H9 (cell line): ENCODE measurements around the gene PATL2. TPM values are rescaled to one million over a fixed set of nuclear protein-coding genes. Genes with fewer than 3 reads are reported as not detected.

Experiments used
- DNase-seq: peaks from one replicate; pipeline ENCODE4 v3.0.0-alpha.2; 2017
- H2AFZ ChIP-seq: one replicate; pipeline ENCODE4 v1.6.1; 2013; ENCODE audit warnings: mild to moderate bottlenecking, low read length, control low read depth, moderate library complexity
- H2AK5ac ChIP-seq: 2 replicates; pipeline ENCODE4 v1.6.1; 2013; ENCODE audit warnings: low read length, control low read depth, mixed read lengths; ENCODE audit not compliant: insufficient read length
- H2BK120ac ChIP-seq: one replicate; pipeline ENCODE4 v1.6.1; 2013; ENCODE audit warnings: low read depth, mild to moderate bottlenecking, low read length, control low read depth, inconsistent platforms; ENCODE audit not compliant: poor library complexity, severe bottlenecking
- H2BK12ac ChIP-seq: 2 replicates; pipeline ENCODE4 v1.6.1; 2013; ENCODE audit warnings: low read length, control low read depth, mixed read lengths, low read depth; ENCODE audit not compliant: insufficient read length
- H2BK15ac ChIP-seq: 2 replicates; pipeline ENCODE4 v1.6.1; 2013; ENCODE audit warnings: low read depth, low read length, control low read depth
- H2BK20ac ChIP-seq: one replicate; pipeline ENCODE4 v1.6.1; 2013; ENCODE audit warnings: low read depth, mild to moderate bottlenecking, low read length, control low read depth, inconsistent platforms; ENCODE audit not compliant: poor library complexity, severe bottlenecking
- H2BK5ac ChIP-seq: 2 replicates; pipeline ENCODE4 v1.6.1; 2013; ENCODE audit warnings: low read length, control low read depth, mixed read lengths; ENCODE audit not compliant: insufficient read length
- H3K14ac ChIP-seq: 2 replicates; pipeline ENCODE4 v1.6.1; 2013; ENCODE audit warnings: low read length, control low read depth; ENCODE audit not compliant: insufficient read depth
- H3K18ac ChIP-seq: 2 replicates; pipeline ENCODE4 v1.6.1; 2013; ENCODE audit warnings: low read depth, mild to moderate bottlenecking, mixed read lengths, low read length, control low read depth; ENCODE audit not compliant: insufficient read length
- H3K23ac ChIP-seq: 2 replicates; pipeline ENCODE4 v1.6.1; 2013; ENCODE audit warnings: low read length, control low read depth, mixed read lengths, low read depth; ENCODE audit not compliant: insufficient read length
- H3K23me2 ChIP-seq: 2 replicates; pipeline ENCODE4 v1.6.1; 2013; ENCODE audit warnings: low read depth, mild to moderate bottlenecking, mixed read lengths, low read length, control low read depth; ENCODE audit not compliant: insufficient read length, poor library complexity, severe bottlenecking
- H3K27ac ChIP-seq: 2 replicates; pipeline ENCODE4 v1.5.1; 2013; ENCODE audit warnings: low read length, control low read depth, mixed read lengths, low read depth; ENCODE audit not compliant: insufficient read length
- H3K27me3 ChIP-seq: 2 replicates; pipeline ENCODE4 v1.6.1; 2013; ENCODE audit warnings: low read length, control low read depth, inconsistent platforms; ENCODE audit not compliant: insufficient read depth
- H3K4ac ChIP-seq: 2 replicates; pipeline ENCODE4 v1.6.1; 2013; ENCODE audit warnings: low read depth, mild to moderate bottlenecking, control low read depth, inconsistent platforms, low read length, moderate library complexity
- H3K4me1 ChIP-seq: 2 replicates; pipeline ENCODE4 v1.6.1; 2013; ENCODE audit warnings: low read length, control low read depth, inconsistent platforms; ENCODE audit not compliant: insufficient read depth
- H3K4me2 ChIP-seq: 2 replicates; pipeline ENCODE4 v1.6.1; 2013; ENCODE audit warnings: low read length, control low read depth, mixed read lengths; ENCODE audit not compliant: insufficient read length, insufficient read depth
- H3K56ac ChIP-seq: 2 replicates; pipeline ENCODE4 v1.6.1; 2013; ENCODE audit warnings: low read depth, mild to moderate bottlenecking, mixed read lengths, low read length, control low read depth; ENCODE audit not compliant: insufficient read length
- H3K79me1 ChIP-seq: 2 replicates; pipeline ENCODE4 v1.6.1; 2013; ENCODE audit warnings: low read depth, mild to moderate bottlenecking, moderate library complexity, low read length, control low read depth, inconsistent platforms; ENCODE audit not compliant: insufficient read depth, poor library complexity, severe bottlenecking
- H3K79me2 ChIP-seq: 2 replicates; pipeline ENCODE4 v1.6.1; 2013; ENCODE audit warnings: low read length, control low read depth, inconsistent platforms; ENCODE audit not compliant: insufficient read depth
- H3K9ac ChIP-seq: 2 replicates; pipeline ENCODE4 v1.6.1; 2013; ENCODE audit warnings: low read length, control low read depth, mixed read lengths; ENCODE audit not compliant: insufficient read length; ENCODE audit errors: extremely low read depth
- H3K9me3 ChIP-seq: one replicate; pipeline ENCODE4 v1.6.1; 2013; ENCODE audit warnings: low read depth, low read length, inconsistent platforms; ENCODE audit not compliant: control insufficient read depth
- H3T11ph ChIP-seq: one replicate; pipeline ENCODE4 v1.6.1; 2013; ENCODE audit warnings: mild to moderate bottlenecking, low read length, control low read depth, inconsistent platforms
- H4K20me1 ChIP-seq: one replicate; pipeline ENCODE4 v1.6.1; 2013; ENCODE audit not compliant: control insufficient read depth, insufficient read length, insufficient read depth
- H4K5ac ChIP-seq: 2 replicates; pipeline ENCODE4 v1.6.1; 2013; ENCODE audit warnings: low read depth, mild to moderate bottlenecking, mixed read lengths, low read length, control low read depth; ENCODE audit not compliant: insufficient read length
- H4K8ac ChIP-seq: replicated peaks from 2 replicates; pipeline ENCODE4 v1.6.1; 2013; ENCODE audit warnings: low read length, control low read depth, mixed read lengths, low read depth; ENCODE audit not compliant: insufficient read length
- H4K91ac ChIP-seq: 2 replicates; pipeline ENCODE4 v1.6.1; 2013; ENCODE audit warnings: low read depth, mild to moderate bottlenecking, moderate library complexity, mixed read lengths, low read length, control low read depth; ENCODE audit not compliant: insufficient read length
- H3K27ac Mint-ChIP-seq, 3 experiments: 2 replicates in 2 of 3; 3 replicates in 1 of 3; pipeline ENCODE4 v1.8.0; 2020 to 2021; ENCODE audit warnings: mixed read lengths in 3 of 3, mild to moderate bottlenecking in 1 of 3, moderate library complexity in 1 of 3
- H3K27me3 Mint-ChIP-seq: 2 replicates; pipeline ENCODE4 v1.8.0; 2021; ENCODE audit warnings: low read depth, mild to moderate bottlenecking, moderate library complexity, mixed read lengths
- H3K36me3 Mint-ChIP-seq, 3 experiments: 2 replicates in 2 of 3; 3 replicates in 1 of 3; pipeline ENCODE4 v1.8.0; 2020 to 2021; ENCODE audit warnings: low read depth in 3 of 3, mixed read lengths in 3 of 3; ENCODE audit not compliant: insufficient read depth in 1 of 3
- H3K4me1 Mint-ChIP-seq, 2 experiments: 2 replicates each; pipeline ENCODE4 v1.8.0; 2020; ENCODE audit warnings: mixed read lengths in 2 of 2
- H3K4me3 Mint-ChIP-seq, 2 experiments: 2 replicates in 1 of 2; 3 replicates in 1 of 2; pipeline ENCODE4 v1.8.0; 2020 to 2021; ENCODE audit warnings: mild to moderate bottlenecking in 2 of 2, mixed read lengths in 2 of 2, moderate library complexity in 1 of 2
- H3K9me3 Mint-ChIP-seq, 2 experiments: 2 replicates in 1 of 2; 3 replicates in 1 of 2; pipeline ENCODE4 v1.8.0; 2020; ENCODE audit warnings: mild to moderate bottlenecking in 2 of 2, mixed read lengths in 2 of 2, moderate library complexity in 1 of 2
- CTCF ChIP-seq: fragments of 200-600 bp; sonication (generic); conservative IDR thresholded peaks from 3 replicates; pipeline ENCODE4 v1.8.0; 2021; ENCODE audit warnings: antibody characterized with exemption, mild to moderate bottlenecking
- WGBS: extraction: QIAGEN DNeasy Blood & Tissue Kit; methylation state at CpG from one replicate; pipeline ENCODE4 v1.1.7; 2013; ENCODE audit warnings: missing lambda C conversion rate, low lambda C conversion rate, mixed read lengths; ENCODE audit not compliant: insufficient read length; ENCODE audit errors: extremely low coverage; 5-methylcytosine and 5-hydroxymethylcytosine counted together
- total RNA-seq: library from RNA; stranded (reverse); gene quantifications from 2 replicates; pipeline ENCODE4 v1.2.1, GENCODE V29; 2021

PATL2 gene
- total RNA-seq, 1 experiment from 2014 or later = 0.46 TPM

DNA sequence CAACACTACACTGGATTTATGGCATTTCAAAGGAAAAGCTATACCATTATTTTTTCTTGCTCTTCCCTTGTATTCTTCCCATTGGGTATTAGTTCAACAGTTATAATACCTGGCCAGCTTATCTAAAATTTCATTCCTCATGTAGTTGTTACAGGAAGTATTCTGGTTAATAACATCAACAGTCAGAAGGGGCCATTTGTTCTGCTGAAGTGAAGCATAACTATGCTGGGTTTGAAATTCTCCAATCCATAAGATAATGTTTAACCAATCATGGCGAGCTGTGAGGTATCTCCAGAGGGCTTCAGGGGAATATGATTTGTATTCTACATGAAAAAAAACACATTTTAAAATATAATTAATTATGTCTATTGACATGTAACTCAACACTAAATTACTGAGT, 91.0 kb downstream of the PATL2 start:
- no peak overlapping the region for H3K27ac Mint-ChIP-seq

More for the DNA sequence above, 91.0 kb downstream of the PATL2 start:
- no peak overlapping the region for H4K8ac ChIP-seq
- no peak overlapping the region for H4K91ac ChIP-seq
- no peaks in the 10 kb centered on the region for H3K27me3 ChIP-seq
- H3K56ac ChIP-seq = no peak overlapping the region
- H3K4me3 Mint-ChIP-seq = no peak overlapping the region
- H3K4me2 ChIP-seq = no peak overlapping the region
- H3K4ac ChIP-seq = no peak overlapping the region
- H3K23ac ChIP-seq = no peak overlapping the region
- WGBS = no CpG with 5 or more reads among the region's 1 CpG
- no peak overlapping the region for H4K5ac ChIP-seq
- no peaks in the 10 kb centered on the region for H3K9me3 Mint-ChIP-seq
- no peaks in the 10 kb centered on the region for H3K79me1 ChIP-seq
- H2BK12ac ChIP-seq = no peak overlapping the region
- no peaks in the 10 kb centered on the region for H4K20me1 ChIP-seq
- no peak for DNase-seq
- peaks cover under 1 to 67% (median 39%) of the 10 kb centered on the region in 3 experiments; a peak in 6 of 7 replicates for H3K36me3 Mint-ChIP-seq
- H2BK15ac ChIP-seq = no peak overlapping the region
- no peak overlapping the region for H3K18ac ChIP-seq
- no peak overlapping the region for H2AFZ ChIP-seq
- no peak for TF ChIP-seq CTCF
- no peaks in the 10 kb centered on the region for H3K79me2 ChIP-seq
- no peak overlapping the region for H2BK20ac ChIP-seq
- no peaks in the 10 kb centered on the region for H3K4me1 Mint-ChIP-seq
- no peak overlapping the region for H3K14ac ChIP-seq
- no peaks in the 10 kb centered on the region for H3K9me3 ChIP-seq
- H2AK5ac ChIP-seq = no peak overlapping the region
- no peak overlapping the region for H2BK120ac ChIP-seq
- H3K27ac ChIP-seq = no peak overlapping the region
- no peak overlapping the region for H3T11ph ChIP-seq
- no peak overlapping the region for H2BK5ac ChIP-seq
- no peaks in the 10 kb centered on the region for H3K4me1 ChIP-seq
- H3K23me2 ChIP-seq = no peaks in the 10 kb centered on the region
- H3K9ac ChIP-seq = no peak overlapping the region
- H3K27me3 Mint-ChIP-seq = no peaks in the 10 kb centered on the region
